ENCODE results near the gene YEATS2. TPM values are rescaled to one million over a fixed set of nuclear protein-coding genes. Genes with fewer than 3 reads are reported as not detected.

Gene YEATS2
- total RNA-seq, 1 donor from 2014 or later = 68.4 TPM

DNA sequence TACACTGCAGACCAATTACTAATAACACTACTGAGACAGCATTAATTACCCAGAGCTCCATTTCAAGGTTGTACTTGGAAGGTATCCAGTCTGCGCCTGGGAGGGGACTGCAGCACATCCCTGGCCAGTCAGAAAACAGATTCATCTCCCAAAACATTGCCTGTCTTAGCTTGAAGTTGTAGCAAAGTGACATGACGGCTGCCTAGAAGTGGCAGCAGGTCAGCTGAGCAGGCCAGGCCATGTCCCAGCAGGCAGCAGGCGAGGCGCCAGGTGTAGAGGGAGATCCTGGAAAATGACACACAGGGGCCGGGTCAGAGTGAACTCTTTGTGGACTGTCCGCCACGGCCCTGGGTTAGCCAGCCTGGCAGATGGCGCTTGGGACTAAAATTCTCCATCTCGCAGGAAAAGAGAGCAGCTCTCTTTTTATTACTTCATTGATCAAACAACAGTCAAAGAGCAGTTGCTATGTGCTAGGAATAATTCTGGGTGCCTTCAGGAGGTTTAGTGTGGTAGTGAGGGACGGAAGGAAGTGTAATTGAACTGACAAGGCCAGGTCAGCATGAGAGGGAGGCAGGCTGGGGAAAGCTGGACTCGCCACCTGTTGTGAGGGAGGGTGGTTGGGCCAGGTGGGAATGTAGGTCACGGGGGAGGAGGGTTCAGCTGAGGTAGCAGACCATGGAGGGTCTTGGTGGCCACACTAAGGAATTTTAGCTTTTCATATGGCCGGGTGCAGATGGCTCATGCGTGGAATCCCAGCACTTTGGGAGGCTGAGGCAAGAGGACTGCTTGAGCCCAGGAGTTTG, 129.1 kb downstream of the YEATS2 start:
- H3K27me3 Mint-ChIP-seq = peaks cover 13% of the 10 kb centered on the region
- no peaks in the 10 kb centered on the region for H3K9me3 Mint-ChIP-seq (ENCODE audit: low read depth)
- H3K36me3 Mint-ChIP-seq (ENCODE audit: insufficient read depth) = no peaks in the 10 kb centered on the region
- peak overlapping the region; percentile 64 for H3K4me3 Mint-ChIP-seq (ENCODE audit: low read depth)
- DNase-seq (ENCODE audit: low spot score, unreplicated experiment) = no peak
- peaks cover 9% of the 10 kb centered on the region for H3K4me1 Mint-ChIP-seq (ENCODE audit: low read depth)
- TF ChIP-seq, protein P1, sequence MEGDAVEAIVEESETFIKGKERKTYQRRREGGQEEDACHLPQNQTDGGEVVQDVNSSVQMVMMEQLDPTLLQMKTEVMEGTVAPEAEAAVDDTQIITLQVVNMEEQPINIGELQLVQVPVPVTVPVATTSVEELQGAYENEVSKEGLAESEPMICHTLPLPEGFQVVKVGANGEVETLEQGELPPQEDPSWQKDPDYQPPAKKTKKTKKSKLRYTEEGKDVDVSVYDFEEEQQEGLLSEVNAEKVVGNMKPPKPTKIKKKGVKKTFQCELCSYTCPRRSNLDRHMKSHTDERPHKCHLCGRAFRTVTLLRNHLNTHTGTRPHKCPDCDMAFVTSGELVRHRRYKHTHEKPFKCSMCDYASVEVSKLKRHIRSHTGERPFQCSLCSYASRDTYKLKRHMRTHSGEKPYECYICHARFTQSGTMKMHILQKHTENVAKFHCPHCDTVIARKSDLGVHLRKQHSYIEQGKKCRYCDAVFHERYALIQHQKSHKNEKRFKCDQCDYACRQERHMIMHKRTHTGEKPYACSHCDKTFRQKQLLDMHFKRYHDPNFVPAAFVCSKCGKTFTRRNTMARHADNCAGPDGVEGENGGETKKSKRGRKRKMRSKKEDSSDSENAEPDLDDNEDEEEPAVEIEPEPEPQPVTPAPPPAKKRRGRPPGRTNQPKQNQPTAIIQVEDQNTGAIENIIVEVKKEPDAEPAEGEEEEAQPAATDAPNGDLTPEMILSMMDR (IDR thresholded peaks at IDR 0.05; ENCODE audit: unreplicated experiment) = no peak
- H3K27ac Mint-ChIP-seq = no peak overlapping the region

DNA sequence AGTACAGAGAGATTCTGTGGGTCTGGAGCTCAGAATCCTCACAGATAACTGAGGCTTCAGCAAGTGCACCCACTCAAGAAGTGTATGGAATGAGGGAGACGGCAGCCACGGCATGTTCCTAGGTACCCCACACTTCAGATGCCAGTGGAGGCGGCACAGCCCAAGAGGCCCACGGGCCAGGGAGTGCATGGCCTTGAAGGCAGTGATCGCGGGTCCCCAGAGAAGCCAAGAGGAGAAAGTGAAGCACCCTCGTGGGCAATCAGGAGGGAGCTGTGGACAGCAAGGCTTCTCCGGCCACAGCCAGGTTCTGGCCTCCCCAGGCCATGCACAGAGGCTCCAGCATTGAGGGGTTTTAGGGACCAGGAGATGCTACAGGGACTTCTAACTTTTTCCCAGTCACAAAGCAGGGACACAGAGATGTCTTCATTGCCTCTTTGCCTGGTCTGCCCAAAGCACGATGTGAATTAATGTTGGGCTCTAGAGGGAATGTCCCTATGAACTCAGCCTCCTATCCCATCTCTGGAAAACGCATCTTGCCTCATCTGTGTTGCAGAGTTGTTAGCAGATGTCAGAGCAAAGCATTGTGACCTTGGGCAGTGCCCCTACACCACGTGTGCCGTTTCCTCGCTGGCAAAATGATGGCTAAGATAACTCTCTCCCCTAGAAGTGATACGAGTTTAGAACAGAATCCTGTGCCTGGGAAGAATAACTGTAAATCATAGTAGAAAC, 130.4 kb downstream of the YEATS2 start:
- no peaks in the 10 kb centered on the region for H3K36me3 Mint-ChIP-seq (ENCODE audit: insufficient read depth)
- H3K4me1 Mint-ChIP-seq (ENCODE audit: low read depth) = peaks cover 9% of the 10 kb centered on the region
- no peak for DNase-seq (ENCODE audit: low spot score, unreplicated experiment)
- no peak overlapping the region for H3K27ac Mint-ChIP-seq
- no peak overlapping the region for H3K4me3 Mint-ChIP-seq (ENCODE audit: low read depth)
- TF ChIP-seq, protein P1 (IDR thresholded peaks at IDR 0.05; ENCODE audit: unreplicated experiment) = no peak
- H3K27me3 Mint-ChIP-seq = peaks cover 10% of the 10 kb centered on the region
- H3K9me3 Mint-ChIP-seq (ENCODE audit: low read depth) = no peaks in the 10 kb centered on the region

DNA sequence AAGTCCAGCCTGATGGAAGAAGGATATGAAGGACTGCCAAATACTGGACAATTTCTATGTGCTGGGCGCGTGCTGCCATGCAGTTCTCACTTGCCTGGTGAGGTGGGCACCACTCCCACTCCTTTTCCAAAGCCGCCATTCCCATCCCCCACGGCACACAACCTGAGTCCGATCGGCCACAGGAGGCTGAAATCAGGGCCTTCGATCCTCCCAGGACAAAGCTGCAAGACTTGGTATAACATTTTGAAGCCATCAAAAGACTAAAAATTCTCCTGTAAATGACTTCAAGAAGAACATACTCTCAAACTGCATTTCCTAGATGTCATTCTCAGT, 130.9 kb downstream of the YEATS2 start:
- no peak overlapping the region for H3K27ac Mint-ChIP-seq
- no peaks in the 10 kb centered on the region for H3K36me3 Mint-ChIP-seq (ENCODE audit: insufficient read depth)
- TF ChIP-seq, protein P1 (IDR thresholded peaks at IDR 0.05; ENCODE audit: unreplicated experiment) = no peak
- no peak overlapping the region for H3K4me3 Mint-ChIP-seq (ENCODE audit: low read depth)
- H3K4me1 Mint-ChIP-seq (ENCODE audit: low read depth) = peaks cover 9% of the 10 kb centered on the region
- DNase-seq (ENCODE audit: low spot score, unreplicated experiment) = no peak
- H3K27me3 Mint-ChIP-seq = peaks cover 10% of the 10 kb centered on the region
- H3K9me3 Mint-ChIP-seq (ENCODE audit: low read depth) = no peaks in the 10 kb centered on the region

DNA sequence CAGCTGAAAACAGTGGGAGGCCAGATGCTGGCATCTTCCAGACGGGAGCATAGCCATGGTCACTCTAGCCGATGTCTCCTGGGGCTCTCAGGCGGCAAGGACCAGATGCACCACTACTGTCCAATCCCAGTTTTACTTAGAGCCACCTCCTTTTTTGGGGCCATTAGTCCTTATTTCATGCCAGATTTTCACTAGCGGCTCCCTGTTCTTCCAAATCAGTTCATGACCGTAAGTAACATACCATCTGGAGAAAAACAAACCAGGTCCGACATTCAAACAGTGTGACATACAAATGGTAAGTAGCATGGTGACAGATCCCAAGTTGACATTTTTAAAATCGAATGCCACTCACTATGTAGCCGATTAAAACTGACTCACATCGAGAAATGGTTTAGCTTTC, 131.9 kb downstream of the YEATS2 start:
- no peaks in the 10 kb centered on the region for H3K9me3 Mint-ChIP-seq (ENCODE audit: low read depth)
- peaks cover 3% of the 10 kb centered on the region for H3K4me1 Mint-ChIP-seq (ENCODE audit: low read depth)
- H3K27me3 Mint-ChIP-seq = peaks cover under 1% of the 10 kb centered on the region
- DNase-seq (ENCODE audit: low spot score, unreplicated experiment) = no peak
- no peak overlapping the region for H3K4me3 Mint-ChIP-seq (ENCODE audit: low read depth)
- H3K27ac Mint-ChIP-seq = no peak overlapping the region
- TF ChIP-seq, protein P1 (IDR thresholded peaks at IDR 0.05; ENCODE audit: unreplicated experiment) = no peak
- peaks cover 3% of the 10 kb centered on the region for H3K36me3 Mint-ChIP-seq (ENCODE audit: insufficient read depth)

DNA sequence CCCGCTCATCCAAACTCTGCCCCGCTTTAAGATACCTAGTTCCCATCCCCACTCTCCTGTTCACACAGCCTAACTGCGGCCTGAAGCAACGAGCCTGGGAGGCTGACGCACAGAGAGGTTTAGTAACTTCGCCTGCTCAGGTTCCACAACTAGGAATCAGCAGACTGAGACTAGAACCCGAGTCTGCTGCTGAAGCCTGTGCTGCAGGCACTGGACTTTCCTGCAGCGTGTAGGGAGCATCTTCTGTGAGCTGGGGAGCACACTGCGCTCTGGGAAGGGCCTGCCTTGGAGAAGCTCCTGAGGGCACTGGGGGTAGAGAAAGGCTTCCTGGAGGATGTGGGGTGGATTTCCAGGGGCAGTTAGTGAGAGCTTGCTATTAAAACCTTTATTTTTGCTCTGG, 132.6 kb downstream of the YEATS2 start:
- Mint-ChIP-seq H3K4me3 (ENCODE audit: low read depth) (no peak overlapping the region), H3K4me1 (ENCODE audit: low read depth) (peaks cover 2% of the 10 kb centered on the region), H3K27ac (no peak overlapping the region), H3K36me3 (ENCODE audit: insufficient read depth) (peaks cover 3% of the 10 kb centered on the region), H3K27me3 (no peaks in the 10 kb centered on the region), H3K9me3 (ENCODE audit: low read depth) (no peaks in the 10 kb centered on the region)
- TF ChIP-seq, protein P1 (IDR thresholded peaks at IDR 0.05; ENCODE audit: unreplicated experiment) = no peak
- no peak for DNase-seq (ENCODE audit: low spot score, unreplicated experiment)

Data from progenitor cell of endocrine pancreas (in vitro differentiated cells).